ENCODE results near the gene MEF2A. TPM values are rescaled to one million over a fixed set of nuclear protein-coding genes. Genes with fewer than 3 reads are reported as not detected.

The MEF2A gene
- total RNA-seq, 4 donors from 2014 or later: 71.9 to 126 (median 103) TPM

DNA sequence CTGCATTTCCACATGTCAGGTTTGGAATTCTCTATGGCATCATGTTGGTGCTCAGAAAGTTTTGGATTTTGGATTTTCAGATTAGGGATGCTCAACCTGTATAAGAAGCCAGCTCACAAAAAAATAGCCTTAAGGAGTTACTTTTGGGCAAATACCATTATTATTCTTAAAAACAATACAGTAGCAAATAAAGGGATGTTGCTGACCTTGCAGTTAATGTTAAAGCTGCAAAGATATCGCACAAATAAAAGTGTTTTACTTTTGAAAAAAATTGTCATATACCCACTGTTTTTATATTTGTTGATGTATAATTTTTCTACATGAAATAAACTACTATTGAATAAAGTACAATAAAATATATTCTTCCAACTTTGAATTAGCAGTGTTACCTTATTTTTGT lies 107.3 kb downstream of the MEF2A start:
- intact Hi-C loops (cut with DNase I; ENCODE audit: low total_unique reads): no loop called here
- WGBS, 2 donors: 97 to 98% methylated on average over 1 of the region's 1 CpG
- no peak for DNase-seq (ENCODE audit: low spot score in 2 of 2)
- TF ChIP-seq POLR2A (IDR thresholded peaks at IDR 0.05) (no peak), CTCF (IDR thresholded peaks at IDR 0.05) (no peak)
- H3K4me3 ChIP-seq (ENCODE audit: low read depth, poor library complexity, severe bottlenecking): no peak overlapping the region

GRCh38 chr15:99674279-99674678 lies 108.5 kb downstream of the MEF2A start:
- no peak for DNase-seq (ENCODE audit: low spot score in 2 of 2)
- intact Hi-C loops (cut with DNase I; ENCODE audit: low total_unique reads): no loop called here
- no peak overlapping the region for H3K4me3 ChIP-seq (ENCODE audit: low read depth, poor library complexity, severe bottlenecking)
- WGBS, 2 donors: 77 to 83% methylated on average over 2 of the region's 2 CpGs
- no peak for TF ChIP-seq POLR2A (IDR thresholded peaks at IDR 0.05)

DNA sequence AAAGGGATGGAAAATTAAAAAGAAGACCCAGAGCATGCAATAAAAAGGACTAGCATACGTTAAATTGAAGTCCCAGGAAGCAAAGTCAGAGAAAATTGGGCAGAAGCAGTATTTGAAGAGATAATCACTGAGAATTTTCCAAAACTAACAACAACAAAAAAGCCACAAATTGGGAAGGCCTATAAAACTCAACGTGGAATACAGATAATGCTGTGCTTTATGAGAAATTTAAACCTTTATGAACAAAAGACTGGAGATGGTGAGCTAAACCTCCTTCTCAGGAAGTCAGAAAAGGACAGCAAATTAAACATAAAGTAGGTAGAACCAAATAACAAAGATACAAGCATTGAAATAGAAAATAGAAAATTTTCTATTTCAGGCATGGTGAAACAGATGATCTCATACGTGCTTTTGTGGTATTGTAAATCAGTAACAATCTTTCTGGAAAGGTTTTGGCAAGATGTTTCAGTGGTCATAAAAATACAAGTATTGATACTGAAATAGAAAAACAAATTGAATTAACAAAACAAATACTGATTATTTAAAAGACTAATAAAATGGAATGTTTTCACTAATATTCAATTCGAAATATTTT lies 111.9 kb downstream of the MEF2A start:
- no peak overlapping the region for H3K4me3 ChIP-seq (ENCODE audit: low read depth, poor library complexity, severe bottlenecking)
- 77 to 78% methylated on average over 4 of the region's 4 CpGs for WGBS, 2 donors
- TF ChIP-seq POLR2A (IDR thresholded peaks at IDR 0.05): no peak
- no peak for TF ChIP-seq CTCF (IDR thresholded peaks at IDR 0.05)
- intact Hi-C loops (cut with DNase I; ENCODE audit: low total_unique reads): no loop called here
- no peak for DNase-seq (ENCODE audit: low spot score in 2 of 2)

DNA sequence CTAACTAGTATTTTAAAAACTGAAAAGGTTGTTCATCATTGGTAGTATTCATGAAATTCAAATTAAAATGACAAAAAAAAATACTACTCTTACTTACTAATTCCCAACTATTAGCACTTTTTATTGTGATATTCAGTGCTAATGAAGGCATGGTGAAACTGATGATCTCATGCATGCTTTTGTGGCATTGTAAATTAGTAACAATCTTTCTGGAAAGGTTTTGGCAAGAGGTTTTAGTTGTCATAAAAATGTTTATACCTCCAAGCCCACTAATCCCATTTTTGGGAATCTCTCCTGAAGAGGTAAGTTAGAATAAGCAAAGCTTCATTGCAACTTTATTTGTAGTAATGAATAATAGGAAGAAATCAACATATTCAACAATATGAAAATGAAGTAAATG lies 114.5 kb downstream of the MEF2A start:
- TF ChIP-seq POLR2A (IDR thresholded peaks at IDR 0.05) (no peak), CTCF (IDR thresholded peaks at IDR 0.05) (no peak)
- no peak for DNase-seq (ENCODE audit: low spot score in 2 of 2)
- no peak overlapping the region for H3K4me3 ChIP-seq (ENCODE audit: low read depth, poor library complexity, severe bottlenecking)
- intact Hi-C loops (cut with DNase I; ENCODE audit: low total_unique reads): no loop called here

DNA sequence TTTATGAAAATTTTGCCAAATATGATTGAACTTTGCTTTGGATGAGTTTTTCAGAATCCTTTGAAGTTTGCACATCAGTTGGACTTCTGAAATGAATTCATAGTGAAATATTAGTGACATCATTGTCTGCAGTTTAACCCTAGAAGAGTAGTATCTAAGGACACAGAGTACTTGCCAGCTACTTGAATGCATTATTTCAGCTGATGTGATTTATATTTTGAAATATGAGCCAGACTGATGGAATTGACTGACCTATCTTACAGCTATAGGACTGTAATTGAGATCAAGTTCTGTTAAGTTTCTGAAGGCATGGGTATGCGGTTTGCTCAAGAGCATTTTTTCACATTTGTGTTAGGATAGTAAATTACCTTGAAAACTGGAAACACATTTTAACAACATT lies 116.2 kb downstream of the MEF2A start:
- TF ChIP-seq CTCF (IDR thresholded peaks at IDR 0.05): no peak
- no peak for TF ChIP-seq POLR2A (IDR thresholded peaks at IDR 0.05)
- DNase-seq (ENCODE audit: low spot score in 2 of 2): no peak
- WGBS, 2 donors: 74 to 76% methylated on average over 1 of the region's 1 CpG
- intact Hi-C loops (cut with DNase I; ENCODE audit: low total_unique reads): no loop called here
- H3K4me3 ChIP-seq (ENCODE audit: low read depth, poor library complexity, severe bottlenecking): no peak overlapping the region

GRCh38 chr15:99682455-99682854 lies 116.7 kb downstream of the MEF2A start:
- no peak overlapping the region for H3K4me3 ChIP-seq (ENCODE audit: low read depth, poor library complexity, severe bottlenecking)
- no peak for TF ChIP-seq POLR2A (IDR thresholded peaks at IDR 0.05)
- no peak for TF ChIP-seq CTCF (IDR thresholded peaks at IDR 0.05)
- intact Hi-C loops (cut with DNase I; ENCODE audit: low total_unique reads): no loop called here
- no peak for DNase-seq (ENCODE audit: low spot score in 2 of 2)
- 24 to 27% methylated on average over 1 of the region's 1 CpG for WGBS, 2 donors

All from lower leg skin (tissue), 4 donors.